Activated CD4-positive, alpha-beta T cell treated with anti-CD3 and anti-CD28 coated beads for 36 hours (primary cell): ENCODE results near the gene SLC39A11. TPM values are rescaled to one million over a fixed set of nuclear protein-coding genes. Genes with fewer than 3 reads are reported as not detected.
"Not testable (repeated sequence)": the region's sequence is repeated elsewhere in the genome, so short reads cannot be mapped to it uniquely, and the experiment has no call there.

Experiments used
- ATAC-seq: fragments of 200-7000 bp; cut with Tn5 transposase; one replicate; pipeline ENCODE4 v1.10.0; 2021; ENCODE audit warnings: mild to moderate bottlenecking, moderate library complexity
- CTCF ChIA-PET: fragments of 350-600 bp; sonication (Branson Sonifier 250); formaldehyde crosslinking; loops from one replicate; lab custom pipeline; 2021; ENCODE audit warnings: antibody characterized with exemption; lab: Charles Lee
- POLR2A ChIA-PET: fragments of 350-600 bp; sonication (Branson Sonifier 250); formaldehyde crosslinking; loops from one replicate; lab custom pipeline; 2021; ENCODE audit warnings: antibody characterized with exemption, inconsistent platforms; lab: Charles Lee
- DNase-seq: peaks from one replicate; pipeline ENCODE4 v3.0.0-alpha.2; 2020
- H3K27ac Mint-ChIP-seq: one replicate; pipeline ENCODE4 v1.8.0; 2021; ENCODE audit warnings: mixed read lengths
- H3K27me3 Mint-ChIP-seq: one replicate; pipeline ENCODE4 v1.8.0; 2021; ENCODE audit warnings: mixed read lengths
- H3K36me3 Mint-ChIP-seq: one replicate; pipeline ENCODE4 v1.8.0; 2021; ENCODE audit warnings: low read depth, mixed read lengths
- H3K4me1 Mint-ChIP-seq: one replicate; pipeline ENCODE4 v1.8.0; 2021; ENCODE audit warnings: mixed read lengths
- H3K4me3 Mint-ChIP-seq: one replicate; pipeline ENCODE4 v1.8.0; 2021; ENCODE audit warnings: mild to moderate bottlenecking, moderate library complexity, mixed read lengths
- H3K9me3 Mint-ChIP-seq: one replicate; pipeline ENCODE4 v1.8.0; 2021; ENCODE audit warnings: low read depth, mixed read lengths
- intact Hi-C, 2 experiments: fragments of 100-400 bp; cut with DNase I in 1 of 2; cut with micrococcal nuclease in 1 of 2; formaldehyde crosslinking; loops; one replicate each; pipeline versions ENCODE4 v1.14.2 to v1.15.1; 2022 to 2024; cut with DNase I, micrococcal nuclease
- total RNA-seq, 2 experiments: library from RNA; stranded (reverse); gene quantifications; one replicate each; pipeline ENCODE4 v1.2.3, GENCODE V29; 2021

SLC39A11 gene
- total RNA-seq, 2 experiments from 2014 or later = 12.5 to 17.2 TPM

DNA sequence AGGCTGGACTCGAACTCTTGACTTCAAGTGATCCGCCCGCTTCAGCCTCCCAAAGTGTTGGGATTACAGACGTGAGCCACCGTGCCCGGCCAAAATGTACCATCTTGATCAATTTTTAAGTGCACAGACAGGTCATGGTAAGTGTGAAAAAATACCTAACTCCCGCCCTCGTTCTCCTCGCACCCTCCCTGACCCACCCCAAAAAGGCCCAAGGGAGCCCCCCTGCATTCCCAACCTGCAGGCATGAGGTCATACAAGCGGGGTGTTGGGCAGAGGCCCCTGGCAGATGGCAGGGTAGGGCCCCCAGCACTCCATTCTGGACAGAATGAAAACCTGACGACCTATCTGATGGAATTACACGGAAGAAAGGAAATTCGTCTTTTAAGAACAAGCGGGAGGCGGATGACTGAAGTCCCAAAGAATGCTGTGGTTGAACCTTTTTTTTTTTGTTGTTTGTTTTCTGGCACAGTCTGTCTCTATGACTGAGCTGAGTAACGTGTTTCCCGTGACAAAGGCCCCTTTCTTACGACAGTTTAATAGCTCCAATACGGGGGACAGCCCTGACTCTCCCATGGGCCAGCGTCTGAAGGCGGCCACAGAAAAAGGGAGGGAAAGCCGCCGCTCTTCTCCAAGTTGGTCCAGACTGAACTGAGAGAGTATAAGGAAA is 376.4 kb downstream of the SLC39A11 start:
- ATAC-seq (no peak), DNase-seq (no peak)
- H3K27ac Mint-ChIP-seq = no peak overlapping the region
- ChIA-PET POLR2A (no interaction called here), CTCF (interaction anchor here (4.2 kb wide), 1 partner anchor 11 kb away, joined by 21 read pairs; no protein-coding TSS in a partner anchor)
- peaks cover 19% of the 10 kb centered on the region for H3K4me1 Mint-ChIP-seq
- no peak overlapping the region for H3K4me3 Mint-ChIP-seq
- peaks cover 2% of the 10 kb centered on the region for H3K9me3 Mint-ChIP-seq
- H3K36me3 Mint-ChIP-seq = peaks cover 7% of the 10 kb centered on the region
- intact Hi-C loops = no loop called here
- no peaks in the 10 kb centered on the region for H3K27me3 Mint-ChIP-seq

DNA sequence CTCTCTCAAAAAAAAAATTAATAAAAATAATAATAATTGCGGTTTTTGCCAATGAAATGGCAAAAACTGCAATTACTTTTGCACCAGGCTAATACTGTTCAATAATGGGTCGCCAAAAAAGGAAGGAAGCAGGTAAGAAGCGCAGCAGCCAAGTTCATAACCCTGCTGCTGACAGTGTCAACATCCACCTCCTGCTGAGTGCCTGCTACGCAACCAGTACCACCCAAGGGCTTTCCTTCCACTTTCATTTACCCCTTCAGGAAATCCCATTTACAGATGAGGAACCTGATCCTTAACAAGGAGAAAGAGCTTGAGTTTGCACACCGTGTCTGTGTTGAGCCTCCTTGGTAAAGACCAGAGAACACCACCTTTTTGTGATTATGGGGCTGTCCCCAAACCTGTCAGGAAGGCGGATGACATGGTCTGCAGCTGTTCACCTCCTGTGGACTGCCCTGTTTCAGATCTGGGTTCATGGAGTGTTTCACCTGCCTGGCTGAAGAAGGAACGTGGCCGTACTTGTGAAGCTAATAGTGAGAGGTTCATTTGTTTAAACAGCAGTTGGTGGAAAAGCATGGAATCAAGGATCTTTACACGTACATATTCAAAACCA is 378.0 kb downstream of the SLC39A11 start:
- Mint-ChIP-seq H3K4me1 (peaks cover 23% of the 10 kb centered on the region), H3K27ac (no peak overlapping the region), H3K36me3 (peaks cover 15% of the 10 kb centered on the region), H3K4me3 (no peak overlapping the region), H3K9me3 (peaks cover 8% of the 10 kb centered on the region), H3K27me3 (no peaks in the 10 kb centered on the region)
- DNase-seq (no peak), ATAC-seq (no peak)
- ChIA-PET POLR2A (no interaction called here), CTCF (interaction anchor here (0.6 to 3.0 kb wide), 4 partner anchors 11 to 586 kb away, joined by 3 to 14 read pairs (median 4); no protein-coding TSS in a partner anchor)
- intact Hi-C loops = no loop called here

DNA sequence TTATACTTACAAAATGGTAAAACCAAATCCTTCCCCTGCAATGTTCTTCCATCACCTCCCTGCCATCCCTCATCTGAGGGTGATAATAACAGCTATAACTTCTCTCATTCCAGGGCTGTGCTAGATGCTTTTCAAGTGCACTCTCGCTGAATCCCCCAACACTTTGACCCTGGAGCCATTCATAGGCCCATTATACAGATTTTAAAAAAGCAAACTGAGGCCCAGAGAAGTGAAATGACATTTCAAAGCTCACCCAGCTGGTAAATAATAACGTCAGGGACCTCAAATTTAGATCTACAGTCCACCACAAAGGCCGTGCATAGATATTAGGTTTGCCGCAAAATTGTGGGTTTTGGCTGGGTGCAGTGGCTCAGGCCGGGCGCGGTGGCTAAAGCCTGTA is 378.8 kb downstream of the SLC39A11 start:
- CTCF ChIA-PET = interaction anchor here (0.6 to 3.0 kb wide), 3 partner anchors 12 to 432 kb away, joined by 3 to 14 read pairs (median 5); no protein-coding TSS in a partner anchor
- Mint-ChIP-seq H3K36me3 (peaks cover 15% of the 10 kb centered on the region), H3K27me3 (no peaks in the 10 kb centered on the region), H3K27ac (no peak overlapping the region), H3K9me3 (peaks cover 9% of the 10 kb centered on the region), H3K4me3 (no peak overlapping the region), H3K4me1 (peaks cover 22% of the 10 kb centered on the region)
- POLR2A ChIA-PET = interaction anchor here (1.4 kb wide), 1 partner anchor 14 kb away, joined by 3 read pairs; no protein-coding TSS in a partner anchor
- intact Hi-C loops = no loop called here
- DNase-seq = no peak
- ATAC-seq = no peak

DNA sequence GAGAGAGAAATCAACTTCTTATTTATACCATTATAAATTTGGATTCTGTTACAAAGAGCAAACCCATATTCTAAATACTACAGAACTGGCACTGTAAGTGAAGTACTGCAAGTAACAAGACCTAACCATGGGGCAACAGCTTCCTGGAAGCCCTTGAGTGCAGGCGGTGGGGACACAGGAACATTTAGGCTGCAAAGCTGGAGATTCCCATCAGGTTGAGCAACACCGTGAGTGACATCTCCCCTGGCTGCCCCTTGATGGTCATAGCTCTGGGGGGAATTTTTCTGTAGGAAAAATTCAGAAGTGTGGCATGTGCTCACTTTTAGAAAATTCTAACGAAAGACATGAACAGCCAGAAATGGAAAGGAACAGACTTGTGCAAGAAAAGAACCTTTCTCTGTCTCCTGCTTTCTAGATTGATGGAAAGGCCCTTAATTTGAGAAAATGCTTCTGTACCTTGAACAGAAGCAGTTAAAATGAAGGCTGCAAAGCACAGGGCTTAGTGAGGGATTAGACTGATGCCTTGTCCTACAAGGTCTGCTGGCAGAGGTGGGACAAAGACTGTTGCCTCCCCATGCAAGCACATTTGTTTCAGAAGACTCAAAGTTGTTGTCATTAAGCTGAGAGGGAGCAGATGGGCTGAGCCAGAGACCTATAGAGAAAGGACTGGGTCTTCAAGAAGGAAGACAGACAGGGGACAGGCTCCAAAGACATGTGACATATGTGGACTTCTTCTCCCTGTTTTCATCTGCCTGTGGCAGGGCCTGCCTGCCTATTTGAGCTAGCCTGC is 380.8 kb downstream of the SLC39A11 start:
- ChIA-PET CTCF (interaction anchor here (0.8 to 1.5 kb wide), 4 partner anchors 14 to 718 kb away, joined by 3 to 5 read pairs (median 3); no protein-coding TSS in a partner anchor), POLR2A (no interaction called here)
- H3K4me1 Mint-ChIP-seq = peaks cover 26% of the 10 kb centered on the region
- no peaks in the 10 kb centered on the region for H3K27me3 Mint-ChIP-seq
- H3K27ac Mint-ChIP-seq = no peak overlapping the region
- ATAC-seq (no peak), DNase-seq (no peak)
- intact Hi-C loops = no loop called here
- H3K36me3 Mint-ChIP-seq = peaks cover 18% of the 10 kb centered on the region
- no peak overlapping the region for H3K4me3 Mint-ChIP-seq
- peaks cover 13% of the 10 kb centered on the region for H3K9me3 Mint-ChIP-seq

DNA sequence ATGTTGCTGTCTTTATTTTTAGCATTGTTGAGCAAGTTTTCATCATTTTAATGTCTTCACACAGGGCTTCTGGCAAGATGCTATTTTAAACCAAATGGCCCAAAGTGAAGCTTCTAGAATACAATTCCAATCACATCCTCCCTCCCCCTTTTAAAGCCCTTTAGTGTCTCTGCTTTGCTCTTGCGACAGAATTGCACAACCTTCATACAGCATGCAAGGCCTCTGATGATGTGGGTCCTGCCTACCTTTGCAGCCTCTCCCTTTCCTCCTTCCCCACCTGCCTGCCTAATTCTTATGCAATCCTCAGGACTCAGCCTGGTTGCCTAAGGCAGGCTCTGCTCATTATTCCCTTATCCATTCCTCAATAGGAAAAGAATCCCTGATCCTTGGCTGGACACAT is 381.7 kb downstream of the SLC39A11 start:
- peaks cover 13% of the 10 kb centered on the region for H3K9me3 Mint-ChIP-seq
- intact Hi-C loops = no loop called here
- peaks cover 18% of the 10 kb centered on the region for H3K36me3 Mint-ChIP-seq
- no peaks in the 10 kb centered on the region for H3K27me3 Mint-ChIP-seq
- CTCF ChIA-PET = interaction anchor here (0.8 to 1.5 kb wide), 3 partner anchors 15 to 154 kb away, joined by 3 to 5 read pairs (median 3); no protein-coding TSS in a partner anchor
- H3K4me1 Mint-ChIP-seq = peaks cover 28% of the 10 kb centered on the region
- H3K27ac Mint-ChIP-seq = peak overlapping the region; percentile 69
- ATAC-seq (no peak), DNase-seq (no peak)
- POLR2A ChIA-PET = no interaction called here
- H3K4me3 Mint-ChIP-seq = no peak overlapping the region

DNA sequence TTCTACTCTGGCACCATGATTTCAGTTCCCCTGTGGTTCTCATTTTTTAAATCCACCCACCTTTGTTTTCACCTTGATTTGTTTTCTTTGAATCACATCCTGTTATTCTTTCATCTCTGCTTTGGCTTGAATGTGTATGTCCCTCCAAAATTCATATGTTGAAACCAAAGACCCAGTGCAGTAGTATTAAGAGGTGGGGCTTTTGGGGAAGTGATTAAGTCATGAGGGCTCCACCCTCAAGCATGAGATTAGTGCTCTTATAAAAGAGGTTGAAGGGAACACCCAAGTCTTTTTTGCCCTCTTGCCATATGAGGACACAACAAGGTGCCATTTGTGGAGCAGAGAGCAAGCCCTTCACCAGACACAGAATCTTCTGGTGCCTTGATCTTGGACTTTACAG is 382.3 kb downstream of the SLC39A11 start:
- CTCF ChIA-PET = no interaction called here
- no peaks in the 10 kb centered on the region for H3K27me3 Mint-ChIP-seq
- peaks cover 18% of the 10 kb centered on the region for H3K36me3 Mint-ChIP-seq
- POLR2A ChIA-PET = no interaction called here
- peak overlapping the region; percentile 81 for H3K27ac Mint-ChIP-seq
- intact Hi-C loops = no loop called here
- DNase-seq = no peak
- peaks cover 13% of the 10 kb centered on the region for H3K9me3 Mint-ChIP-seq
- peaks cover 28% of the 10 kb centered on the region for H3K4me1 Mint-ChIP-seq
- ATAC-seq = peak; percentile 83
- no peak overlapping the region for H3K4me3 Mint-ChIP-seq

DNA sequence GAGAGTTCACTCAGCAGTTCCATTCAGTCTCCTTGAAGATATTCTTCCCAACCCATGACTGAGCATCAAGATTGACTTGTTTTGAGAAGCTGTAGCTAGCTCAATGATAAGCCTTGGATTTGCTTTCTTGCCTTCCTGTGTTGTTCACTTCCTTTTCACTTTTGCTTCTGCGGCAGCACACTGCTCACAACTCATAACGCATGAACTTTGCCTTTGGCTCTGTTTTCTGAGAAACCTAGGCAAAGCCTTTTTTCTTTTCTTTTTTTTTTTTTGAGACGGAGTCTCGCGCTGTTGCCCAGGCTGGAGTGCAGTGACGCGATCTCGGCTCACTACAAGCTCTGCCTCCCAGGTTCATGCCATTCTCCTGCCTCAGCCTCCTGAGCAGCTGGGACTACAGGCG is 383.8 kb downstream of the SLC39A11 start:
- H3K4me3 Mint-ChIP-seq, POLR2A ChIA-PET, intact Hi-C loops, H3K27me3 Mint-ChIP-seq: not testable (repeated sequence)
- peak overlapping the region; percentile 65 for H3K27ac Mint-ChIP-seq
- H3K9me3 Mint-ChIP-seq = peaks cover 13% of the 10 kb centered on the region
- peaks cover 18% of the 10 kb centered on the region for H3K36me3 Mint-ChIP-seq
- peaks cover 28% of the 10 kb centered on the region for H3K4me1 Mint-ChIP-seq
- CTCF ChIA-PET = interaction anchor here (0.8 to 0.9 kb wide), 2 partner anchors 18 to 20 kb away, joined by 3 to 6 read pairs; no protein-coding TSS in a partner anchor
- peak; percentile 58 for ATAC-seq
- DNase-seq = peak; percentile 9

DNA sequence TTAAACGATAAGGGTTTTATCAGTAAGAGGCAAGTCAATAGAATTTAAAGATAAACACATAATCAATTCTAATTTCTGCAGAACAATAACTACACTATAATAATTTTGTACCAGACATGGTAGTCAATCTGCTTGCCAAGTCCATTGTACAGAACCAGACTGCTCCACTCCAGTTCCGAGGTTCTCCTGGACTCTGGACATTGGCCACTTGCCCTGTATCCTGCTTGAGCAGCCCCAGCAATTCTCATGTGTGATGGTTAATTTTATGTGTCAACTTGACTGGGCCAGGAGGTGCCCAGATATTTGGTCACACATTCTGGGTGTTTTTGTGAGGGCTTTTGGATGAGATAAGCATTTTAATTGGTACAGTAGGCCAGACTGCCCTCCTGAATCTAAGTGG is 384.6 kb downstream of the SLC39A11 start:
- CTCF ChIA-PET = no interaction called here
- peaks cover 28% of the 10 kb centered on the region for H3K4me1 Mint-ChIP-seq
- peaks cover 13% of the 10 kb centered on the region for H3K9me3 Mint-ChIP-seq
- no peak overlapping the region for H3K4me3 Mint-ChIP-seq
- peaks cover 18% of the 10 kb centered on the region for H3K36me3 Mint-ChIP-seq
- H3K27ac Mint-ChIP-seq = no peak overlapping the region
- ATAC-seq = no peak
- POLR2A ChIA-PET = no interaction called here
- no peaks in the 10 kb centered on the region for H3K27me3 Mint-ChIP-seq
- DNase-seq = no peak
- intact Hi-C loops = no loop called here

DNA sequence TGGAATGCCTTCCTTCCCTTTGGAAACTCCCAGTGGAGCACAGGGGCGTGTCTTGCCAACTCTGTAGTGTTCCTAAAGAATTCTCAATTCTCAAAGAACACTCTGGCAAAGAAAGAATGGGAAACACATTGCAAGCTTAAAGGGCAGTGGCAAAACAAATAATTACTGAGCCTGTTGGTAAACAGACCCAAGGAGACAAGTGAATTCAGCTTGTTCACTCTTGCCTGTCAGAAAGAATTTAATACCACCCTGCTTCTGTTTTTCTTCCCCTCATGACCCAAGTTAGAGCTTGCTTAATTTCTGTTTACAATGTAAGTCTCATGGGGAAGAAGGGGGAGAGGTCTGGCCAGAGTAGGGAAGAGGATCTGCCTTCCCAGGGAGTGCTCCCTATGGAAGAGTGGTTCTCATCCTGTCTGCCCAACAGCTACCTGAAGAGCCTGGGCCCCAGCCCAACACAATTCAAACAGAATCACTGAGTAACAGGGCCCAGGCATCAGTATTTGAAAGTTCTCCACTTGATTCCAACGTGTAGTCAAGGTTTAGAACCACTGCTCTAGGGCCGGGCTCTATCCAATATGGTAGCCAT is 386.0 kb downstream of the SLC39A11 start:
- no peak for DNase-seq
- POLR2A ChIA-PET = no interaction called here
- no peak for ATAC-seq
- CTCF ChIA-PET = interaction anchor here (0.7 to 2.2 kb wide), 3 partner anchors 19 to 528 kb away, joined by 3 to 6 read pairs (median 4); no protein-coding TSS in a partner anchor
- H3K36me3 Mint-ChIP-seq = peaks cover 16% of the 10 kb centered on the region
- H3K4me3 Mint-ChIP-seq = no peak overlapping the region
- peaks cover 13% of the 10 kb centered on the region for H3K9me3 Mint-ChIP-seq
- H3K4me1 Mint-ChIP-seq = peaks cover 32% of the 10 kb centered on the region
- intact Hi-C loops = no loop called here
- no peaks in the 10 kb centered on the region for H3K27me3 Mint-ChIP-seq
- H3K27ac Mint-ChIP-seq = peak overlapping the region; percentile 35

DNA sequence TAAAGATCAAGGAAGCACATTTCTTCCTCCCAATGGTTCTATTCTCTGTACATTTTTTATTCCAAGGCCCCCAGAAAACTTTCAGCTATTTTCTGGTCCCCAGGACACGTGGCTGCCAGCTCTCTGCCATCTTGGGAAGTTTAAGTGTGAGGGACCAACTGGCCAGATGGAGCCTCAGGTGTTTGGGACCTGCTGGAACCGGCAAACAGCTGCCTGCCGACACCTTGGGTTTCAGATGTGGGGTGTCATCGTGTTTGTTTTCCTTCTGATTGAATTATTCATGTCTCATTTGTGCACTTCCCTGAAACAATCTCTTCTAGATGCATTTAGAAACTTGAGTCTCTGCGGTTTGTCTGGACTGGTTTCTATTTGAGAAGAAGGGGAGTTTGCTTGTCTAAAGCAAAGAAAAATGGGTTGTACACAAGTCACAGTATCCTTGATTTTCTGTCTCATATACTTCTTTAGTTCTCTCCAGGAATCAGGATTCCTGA is 386.5 kb downstream of the SLC39A11 start:
- Mint-ChIP-seq H3K9me3 (peaks cover 10% of the 10 kb centered on the region), H3K4me1 (peaks cover 29% of the 10 kb centered on the region), H3K4me3 (no peak overlapping the region), H3K27me3 (no peaks in the 10 kb centered on the region), H3K36me3 (peaks cover 12% of the 10 kb centered on the region), H3K27ac (peak overlapping the region; percentile 44)
- ATAC-seq (peak; percentile 42), DNase-seq (peak; percentile 24)
- intact Hi-C loops = no loop called here
- ChIA-PET POLR2A (no interaction called here), CTCF (interaction anchor here (0.9 to 2.2 kb wide), 2 partner anchors 20 to 149 kb away, joined by 4 to 6 read pairs; no protein-coding TSS in a partner anchor)

DNA sequence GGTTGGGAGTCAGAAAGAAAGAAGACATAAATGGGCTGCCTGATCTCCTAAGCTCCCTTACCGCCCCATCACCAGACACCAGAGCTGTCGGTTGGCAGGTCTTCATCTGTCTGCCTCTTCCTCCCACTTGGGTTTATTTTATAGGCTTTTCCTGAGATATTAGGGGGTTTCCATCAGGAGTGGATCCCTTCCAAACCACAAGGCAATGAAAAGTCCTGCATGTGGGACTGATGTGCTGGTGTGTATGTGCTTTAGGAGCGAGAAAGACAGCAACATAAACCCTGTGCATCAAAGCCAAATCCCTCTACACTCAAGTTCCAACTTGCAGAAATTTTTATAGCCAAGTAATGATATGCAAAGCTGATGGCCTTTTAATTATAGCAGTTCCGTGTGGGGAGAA is 389.5 kb downstream of the SLC39A11 start:
- intact Hi-C loops = no loop called here
- DNase-seq = no peak
- H3K4me1 Mint-ChIP-seq = peaks cover 6% of the 10 kb centered on the region

More for the DNA sequence above, 389.5 kb downstream of the SLC39A11 start:
- H3K36me3 Mint-ChIP-seq = peaks cover 3% of the 10 kb centered on the region
- CTCF ChIA-PET = interaction anchor here (0.9 kb wide), 1 partner anchor 460 kb away, joined by 3 read pairs; no protein-coding TSS in a partner anchor
- no peak for ATAC-seq
- no peaks in the 10 kb centered on the region for H3K27me3 Mint-ChIP-seq
- POLR2A ChIA-PET = no interaction called here
- no peaks in the 10 kb centered on the region for H3K9me3 Mint-ChIP-seq
- no peak overlapping the region for H3K27ac Mint-ChIP-seq
- no peak overlapping the region for H3K4me3 Mint-ChIP-seq
